Omental fat pad (tissue), 4 donors: ENCODE data around the gene NMNAT2. TPM values are rescaled to one million over a fixed set of nuclear protein-coding genes. Genes with fewer than 3 reads are reported as not detected.

Source experiments
- ATAC-seq: fragments of 150-250 bp; one replicate; pipeline ENCODE4 v1.9.1; 2016; ENCODE audit warnings: mild to moderate bottlenecking, moderate library complexity; ENCODE audit not compliant: low FRiP score
- DNase-seq: peaks from one replicate; pipeline ENCODE4 v3.0.0-alpha.2; 2019; ENCODE audit warnings: low spot score
- CTCF ChIP-seq, 3 donors: fragments of 450-650 bp; IDR thresholded peaks; one replicate each; pipeline ENCODE4 v1.5.1; 2016 to 2017; ENCODE audit warnings: antibody characterized with exemption in 3 of 3, mild to moderate bottlenecking in 3 of 3, moderate library complexity in 2 of 3
- total RNA-seq, 4 donors: library from RNA; depleted of rRNA; stranded (reverse); fragments of >200 nt; gene quantifications; one replicate each; pipeline ENCODE4 v1.1.0, GENCODE V29; 2016

Gene NMNAT2
- total RNA-seq, 4 donors from 2014 or later: 0.84 to 11.3 (median 5.2) TPM

GRCh38 chr1:183236158-183236725, 181.9 kb downstream of the NMNAT2 start:
- no peak for TF ChIP-seq CTCF (IDR thresholded peaks at IDR 0.05)
- no peak for ATAC-seq
- DNase-seq: no peak

GRCh38 chr1:183235503-183235902, 182.7 kb downstream of the NMNAT2 start:
- no peak for ATAC-seq
- no peak for TF ChIP-seq CTCF (IDR thresholded peaks at IDR 0.05)
- no peak for DNase-seq

GRCh38 chr1:183234660-183235476, 183.3 kb downstream of the NMNAT2 start:
- DNase-seq: peak; percentile 48
- ATAC-seq: peak; percentile 92
- TF ChIP-seq CTCF (IDR thresholded peaks at IDR 0.05): no peak

GRCh38 chr1:183233113-183233512, 185.1 kb downstream of the NMNAT2 start:
- TF ChIP-seq CTCF (IDR thresholded peaks at IDR 0.05): no peak
- ATAC-seq (no peak), DNase-seq (no peak)

GRCh38 chr1:183231545-183231944, 186.6 kb downstream of the NMNAT2 start:
- TF ChIP-seq CTCF (IDR thresholded peaks at IDR 0.05): no peak
- ATAC-seq (no peak), DNase-seq (no peak)

- no peak for TF ChIP-seq CTCF (IDR thresholded peaks at IDR 0.05)
- ATAC-seq (peak; percentile 28), DNase-seq (no peak)
Measured at GRCh38 chr1:183230413-183230812, 187.8 kb downstream of the NMNAT2 start.
